ENCODE data around the gene PATE3. TPM values are rescaled to one million over a fixed set of nuclear protein-coding genes. Genes with fewer than 3 reads are reported as not detected.

Gene PATE3
- total RNA-seq, 2 donors from 2014 or later = not detected

- no peak overlapping the region for H3K27ac ChIP-seq
- no peak for TF ChIP-seq CTCF (IDR thresholded peaks at IDR 0.05)
- no peak overlapping the region for H3K4me3 ChIP-seq
- no peaks in the 10 kb centered on the region for H3K27me3 ChIP-seq
- peaks cover 0 to 3% of the 10 kb centered on the region in 2 donors for H3K9me3 ChIP-seq
- H3K36me3 ChIP-seq = no peaks in the 10 kb centered on the region
- no peak for DNase-seq (ENCODE audit: low spot score)
- no peaks in the 10 kb centered on the region for H3K4me1 ChIP-seq
These were observed 25.5 kb upstream of the PATE3 start for GRCh38 chr11:125762445-125762844.

GRCh38 chr11:125763483-125763882 is 24.4 kb upstream of the PATE3 start:
- Histone ChIP-seq H3K4me1 (no peaks in the 10 kb centered on the region), H3K4me3 (no peak overlapping the region), H3K27me3 (no peaks in the 10 kb centered on the region), H3K27ac (no peak overlapping the region), H3K9me3 (no peaks in the 10 kb centered on the region), H3K36me3 (no peaks in the 10 kb centered on the region)
- DNase-seq (ENCODE audit: low spot score) = no peak
- no peak for TF ChIP-seq CTCF (IDR thresholded peaks at IDR 0.05)

GRCh38 chr11:125766251-125766650 is 21.7 kb upstream of the PATE3 start:
- H3K27ac ChIP-seq = no peak overlapping the region
- no peak for TF ChIP-seq CTCF (IDR thresholded peaks at IDR 0.05)
- no peaks in the 10 kb centered on the region for H3K36me3 ChIP-seq
- no peaks in the 10 kb centered on the region for H3K27me3 ChIP-seq
- no peak overlapping the region for H3K4me3 ChIP-seq
- no peaks in the 10 kb centered on the region for H3K9me3 ChIP-seq
- DNase-seq (ENCODE audit: low spot score) = no peak
- H3K4me1 ChIP-seq = no peaks in the 10 kb centered on the region

GRCh38 chr11:125768336-125769046 is 19.4 kb upstream of the PATE3 start:
- H3K27ac ChIP-seq = no peak overlapping the region
- no peaks in the 10 kb centered on the region for H3K4me1 ChIP-seq
- no peak overlapping the region for H3K4me3 ChIP-seq
- TF ChIP-seq CTCF (IDR thresholded peaks at IDR 0.05) = no peak
- H3K27me3 ChIP-seq = no peaks in the 10 kb centered on the region
- H3K9me3 ChIP-seq = no peaks in the 10 kb centered on the region
- H3K36me3 ChIP-seq = no peaks in the 10 kb centered on the region
- DNase-seq (ENCODE audit: low spot score) = no peak

- Histone ChIP-seq H3K27me3 (no peaks in the 10 kb centered on the region), H3K4me3 (no peak overlapping the region), H3K9me3 (no peaks in the 10 kb centered on the region), H3K4me1 (no peaks in the 10 kb centered on the region), H3K27ac (no peak overlapping the region), H3K36me3 (no peaks in the 10 kb centered on the region)
- no peak for TF ChIP-seq CTCF (IDR thresholded peaks at IDR 0.05)
- DNase-seq (ENCODE audit: low spot score) = no peak
These were observed 17.3 kb upstream of the PATE3 start for GRCh38 chr11:125770583-125770982.
